ENCODE results near the gene OR13C3. TPM values are rescaled to one million over a fixed set of nuclear protein-coding genes. Genes with fewer than 3 reads are reported as not detected.
A peak's percentile ranks its signal among the peaks of the same experiment; 100 is the strongest.
"Not testable (repeated sequence)": the region's sequence is repeated elsewhere in the genome, so short reads cannot be mapped to it uniquely, and the experiment has no call there.

OR13C3 gene
- not detected in 2 replicates for total RNA-seq (2014; rRNA removed; shearing (Covaris generic))
- polyA plus RNA-seq (2015; cell fraction: cytosol; rRNA removed) = not detected in 2 replicates
- polyA plus RNA-seq (2015; cell fraction: nucleus; rRNA removed) = not detected in 2 replicates

DNA sequence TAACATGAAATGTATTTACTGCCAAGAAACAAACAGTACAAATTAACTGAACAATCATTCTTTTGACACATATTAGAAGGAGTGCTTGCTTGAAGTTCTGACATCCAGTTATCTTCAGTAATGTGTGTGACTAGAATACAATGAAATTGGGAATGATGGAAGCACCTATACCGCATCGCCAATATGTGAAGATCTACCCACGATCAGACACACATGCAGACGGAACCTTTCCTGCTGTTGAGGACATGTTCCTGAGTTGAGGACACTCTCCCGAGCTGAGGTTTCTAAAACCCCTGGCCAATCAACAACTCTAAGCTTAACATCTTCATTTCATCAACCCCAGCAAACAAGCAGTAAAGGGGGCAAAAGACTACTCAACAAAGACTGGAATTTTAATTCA lies at the start of gene OR13C3:
TSS of gene OR13C3 (minus strand) at position 101 of the 400 bp plus-strand sequence. CDS start 133 bp downstream, outside the sequence.
- in situ Hi-C loops (cut with HindIII; ENCODE audit: low pct_unique_long_range_greater_than_20kb, low sequenced_read_pairs) = no loop called here
- DNase-seq (ENCODE audit: low read depth, low spot score) = no peak

DNA sequence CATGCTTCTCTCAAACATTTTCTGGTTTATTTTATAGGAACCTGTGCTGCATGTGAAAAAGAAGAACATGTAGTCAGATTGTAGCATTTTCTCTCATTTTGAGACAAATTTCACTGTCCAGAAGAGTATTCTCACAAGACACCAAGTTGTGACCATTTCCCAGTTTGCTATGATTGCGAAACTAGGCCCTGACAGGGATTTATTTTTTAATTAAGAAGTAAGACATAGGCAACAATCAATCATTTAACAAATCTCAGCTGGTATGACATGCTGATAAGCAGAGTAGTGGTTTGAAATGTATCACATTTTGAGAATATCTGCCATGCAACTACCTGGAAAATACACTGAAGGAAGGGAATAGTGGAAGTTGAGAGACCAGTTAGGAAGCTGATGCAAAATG lies 43.9 kb upstream of the OR13C3 start:
- in situ Hi-C loops (cut with HindIII; ENCODE audit: low pct_unique_long_range_greater_than_20kb, low sequenced_read_pairs) = no loop called here
- no peak for DNase-seq (ENCODE audit: low read depth, low spot score)

DNA sequence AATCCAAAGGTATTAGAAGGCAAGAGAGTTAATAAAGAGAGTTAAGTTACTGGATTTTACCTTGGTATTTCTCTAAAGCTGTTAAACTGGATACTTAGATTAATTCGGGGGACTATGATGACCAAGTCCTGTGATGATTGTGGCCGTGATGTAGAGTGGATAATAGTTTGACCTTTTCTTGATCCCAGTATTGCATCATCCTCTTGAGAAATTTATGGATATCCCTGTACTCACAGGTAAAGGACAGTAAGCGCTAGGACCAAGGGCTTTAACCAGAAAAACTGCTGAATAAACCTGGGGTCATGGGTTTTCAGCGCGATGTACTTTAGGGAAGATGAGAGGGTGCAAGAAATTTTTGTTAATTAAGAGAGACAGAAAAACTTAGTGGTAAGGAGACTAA lies 40.6 kb upstream of the OR13C3 start:
- in situ Hi-C loops (cut with HindIII; ENCODE audit: low pct_unique_long_range_greater_than_20kb, low sequenced_read_pairs) = no loop called here
- no peak for DNase-seq (ENCODE audit: low read depth, low spot score)

DNA sequence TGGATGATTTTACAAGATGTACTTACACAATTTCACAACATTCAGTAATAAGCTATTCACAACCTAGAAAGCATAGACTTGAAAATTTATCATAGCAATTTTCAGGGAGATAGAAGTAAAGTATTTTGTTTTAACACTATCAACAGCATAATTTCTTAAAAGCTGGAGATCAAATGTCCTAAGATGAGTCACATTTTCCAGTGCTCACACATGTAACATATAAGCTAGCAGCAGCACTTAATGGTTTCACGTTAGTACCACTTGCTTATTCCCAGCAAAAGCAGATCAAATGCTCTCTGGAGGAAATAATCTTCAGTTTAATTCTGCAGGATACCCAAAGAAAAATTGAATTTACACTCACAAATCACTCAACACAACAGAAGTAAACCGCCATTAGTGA lies 38.8 kb upstream of the OR13C3 start:
- no peak for DNase-seq (ENCODE audit: low read depth, low spot score)
- in situ Hi-C loops (cut with HindIII; ENCODE audit: low pct_unique_long_range_greater_than_20kb, low sequenced_read_pairs) = no loop called here

DNA sequence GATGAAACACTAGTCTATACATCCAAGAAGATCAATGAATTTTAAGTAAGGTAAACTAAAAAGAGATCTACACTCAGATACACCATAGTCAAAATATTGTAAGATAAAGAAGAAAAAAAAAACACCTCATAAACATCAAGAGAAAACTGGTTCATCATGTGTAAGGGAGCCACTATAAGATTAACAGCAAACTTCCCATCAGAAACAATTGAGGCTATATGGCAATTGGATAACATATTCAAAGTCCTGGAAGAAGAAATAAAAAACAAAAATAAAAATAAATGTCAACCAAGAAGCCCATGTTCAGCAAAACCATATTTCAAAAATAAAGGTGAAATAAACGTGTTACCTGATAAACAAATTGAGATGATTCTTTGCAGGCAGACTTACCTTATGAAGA lies 36.0 kb upstream of the OR13C3 start:
- in situ Hi-C loops (cut with HindIII; ENCODE audit: low pct_unique_long_range_greater_than_20kb, low sequenced_read_pairs) = no loop called here
- DNase-seq (ENCODE audit: low read depth, low spot score) = no peak

DNA sequence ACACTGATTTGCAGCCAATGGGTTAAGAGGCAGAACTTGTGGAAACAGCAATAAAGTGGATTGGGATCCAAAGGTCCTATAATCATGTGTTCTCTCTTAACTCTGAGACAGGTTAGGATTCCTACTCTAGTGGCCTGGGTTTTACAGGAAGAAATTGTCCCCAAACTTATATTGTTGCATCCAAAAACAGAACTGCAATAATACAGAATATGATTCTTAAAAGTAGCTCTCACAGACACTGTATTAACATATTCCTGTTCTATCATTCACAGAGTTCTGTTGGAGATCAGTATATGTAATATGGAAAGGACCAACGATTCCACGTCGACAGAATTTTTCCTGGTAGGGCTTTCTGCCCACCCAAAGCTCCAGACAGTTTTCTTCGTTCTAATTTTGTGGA lies 32.2 kb upstream of the OR13C3 start, which contains the start of gene OR13C8:
TSS of gene OR13C8 (plus strand) at position 301 of the 400 bp plus-strand sequence. CDS start at position 301, 0 bp downstream.
- in situ Hi-C loops (cut with HindIII; ENCODE audit: low pct_unique_long_range_greater_than_20kb, low sequenced_read_pairs) = no loop called here
- no peak for DNase-seq (ENCODE audit: low read depth, low spot score)

DNA sequence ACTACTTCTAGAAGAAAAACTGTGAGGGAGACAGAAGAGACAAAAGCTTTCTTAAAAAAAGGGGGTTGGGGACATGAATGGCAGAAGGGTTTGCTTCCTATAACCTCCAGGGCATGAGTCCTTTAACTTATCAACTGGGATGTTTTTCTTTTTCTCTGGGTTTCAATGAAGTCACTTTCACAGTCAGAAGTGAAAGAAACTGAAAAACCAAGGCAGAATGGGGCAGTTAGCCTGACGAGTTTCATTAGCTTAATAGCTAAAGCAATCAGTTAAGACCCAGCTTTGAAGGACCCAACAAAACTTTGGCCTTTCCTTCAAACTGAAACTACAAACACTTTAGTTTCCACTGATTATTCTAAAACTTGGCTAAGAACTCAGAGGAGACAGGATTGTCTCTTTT lies 27.7 kb upstream of the OR13C3 start:
- in situ Hi-C loops (cut with HindIII; ENCODE audit: low pct_unique_long_range_greater_than_20kb, low sequenced_read_pairs) = no loop called here
- no peak for DNase-seq (ENCODE audit: low read depth, low spot score)

DNA sequence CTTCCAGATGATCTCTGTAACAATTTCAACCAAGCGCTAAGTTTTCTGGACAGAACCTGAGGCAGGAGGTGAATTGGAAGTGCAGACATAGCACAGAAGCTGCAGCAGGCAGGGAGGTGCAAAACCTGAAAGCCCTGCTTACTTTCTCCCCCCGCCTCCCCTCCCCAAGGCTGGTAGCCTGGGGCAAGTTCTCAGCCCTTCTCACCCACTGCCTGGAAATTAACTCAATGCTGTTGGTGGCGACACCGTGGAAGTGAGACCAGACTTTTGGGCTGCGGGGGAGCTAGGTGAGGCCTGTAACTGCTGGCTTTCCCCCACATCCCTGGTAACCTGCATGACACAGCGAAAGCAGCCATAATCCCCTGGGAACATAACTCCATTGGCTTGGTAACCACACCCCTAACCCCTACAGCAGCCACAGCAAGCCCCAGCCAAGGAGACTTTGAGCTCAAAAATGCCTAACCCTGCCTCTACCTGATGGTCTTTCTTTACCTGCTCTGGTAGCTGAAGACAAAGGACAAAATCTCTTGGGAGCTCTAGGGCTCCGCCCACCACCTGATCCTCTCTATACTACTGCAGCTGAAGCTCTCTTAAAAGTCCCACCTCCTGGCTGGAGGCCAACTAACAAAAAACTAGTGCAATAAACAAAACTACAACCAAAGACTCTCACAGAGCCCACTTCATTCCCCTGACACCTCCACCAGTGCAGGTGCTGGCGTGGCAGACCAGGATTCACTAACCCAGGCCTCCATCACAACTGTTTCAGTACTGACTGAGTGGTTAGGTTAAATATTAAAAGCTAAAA lies 20.4 kb upstream of the OR13C3 start:
- in situ Hi-C loops (cut with HindIII; ENCODE audit: low pct_unique_long_range_greater_than_20kb, low sequenced_read_pairs) = no loop called here
- no peak for DNase-seq (ENCODE audit: low read depth, low spot score)

DNA sequence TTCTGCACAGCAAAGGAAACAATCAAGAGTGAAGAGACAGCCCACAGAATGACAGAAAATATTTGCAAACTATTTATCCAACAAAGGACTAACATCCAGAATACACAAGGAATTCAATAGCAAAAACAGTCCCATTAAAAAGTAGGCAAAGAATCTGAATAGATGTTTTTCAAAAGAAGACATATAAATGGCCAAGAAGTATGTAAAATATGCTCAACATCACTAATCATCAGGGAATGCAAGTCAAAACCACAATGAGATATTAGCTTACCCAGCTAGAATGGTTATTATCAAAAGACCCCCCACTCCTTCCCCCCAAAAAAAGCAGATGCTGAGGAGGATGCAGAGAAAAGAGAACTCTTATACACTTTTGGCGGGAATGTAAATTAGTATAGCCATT lies 18.9 kb upstream of the OR13C3 start:
- in situ Hi-C loops (cut with HindIII; ENCODE audit: low pct_unique_long_range_greater_than_20kb, low sequenced_read_pairs) = no loop called here
- DNase-seq (ENCODE audit: low read depth, low spot score) = no peak

DNA sequence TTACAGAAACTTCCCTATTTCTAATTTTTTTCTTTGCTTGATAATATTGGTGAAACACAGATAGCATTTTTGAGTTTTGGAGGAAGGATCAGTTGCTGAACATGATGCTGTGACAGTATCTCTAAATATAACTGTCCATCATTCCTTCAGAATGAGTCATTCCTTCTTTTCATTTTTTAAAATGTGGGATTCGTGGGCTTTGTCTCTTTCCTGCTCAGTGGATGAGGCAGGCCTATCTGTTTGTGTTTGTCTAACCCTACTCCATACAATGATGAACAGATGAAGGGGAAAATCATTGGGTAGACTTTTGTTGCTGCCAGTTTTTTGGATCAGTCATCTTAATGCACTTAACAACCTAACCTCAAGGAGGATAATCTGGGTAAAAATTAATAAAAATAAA lies 16.6 kb upstream of the OR13C3 start:
- DNase-seq (ENCODE audit: low read depth, low spot score) = no peak
- in situ Hi-C loops (cut with HindIII; ENCODE audit: low pct_unique_long_range_greater_than_20kb, low sequenced_read_pairs) = no loop called here

DNA sequence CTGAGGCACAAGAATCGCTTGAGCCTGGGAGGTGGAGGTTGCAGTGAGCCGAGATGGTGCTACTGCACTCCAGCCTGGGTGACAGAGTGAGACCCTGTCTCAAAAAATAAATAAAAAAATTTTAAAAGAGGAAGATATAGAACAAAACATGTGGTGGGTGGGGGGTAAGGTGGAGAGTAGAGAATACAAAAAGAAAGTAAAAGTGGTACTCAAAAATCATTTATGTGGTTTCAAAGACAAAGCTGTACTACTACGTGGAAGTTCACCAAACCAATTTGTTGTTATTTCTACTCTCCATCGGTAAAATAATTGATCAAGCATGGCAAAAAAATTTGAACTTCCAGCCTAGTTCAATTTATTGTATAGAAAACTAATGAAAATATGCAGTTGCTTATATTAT lies 8.0 kb upstream of the OR13C3 start:
- in situ Hi-C loops (cut with HindIII; ENCODE audit: low pct_unique_long_range_greater_than_20kb, low sequenced_read_pairs) = no loop called here
- DNase-seq (ENCODE audit: low read depth, low spot score) = no peak

DNA sequence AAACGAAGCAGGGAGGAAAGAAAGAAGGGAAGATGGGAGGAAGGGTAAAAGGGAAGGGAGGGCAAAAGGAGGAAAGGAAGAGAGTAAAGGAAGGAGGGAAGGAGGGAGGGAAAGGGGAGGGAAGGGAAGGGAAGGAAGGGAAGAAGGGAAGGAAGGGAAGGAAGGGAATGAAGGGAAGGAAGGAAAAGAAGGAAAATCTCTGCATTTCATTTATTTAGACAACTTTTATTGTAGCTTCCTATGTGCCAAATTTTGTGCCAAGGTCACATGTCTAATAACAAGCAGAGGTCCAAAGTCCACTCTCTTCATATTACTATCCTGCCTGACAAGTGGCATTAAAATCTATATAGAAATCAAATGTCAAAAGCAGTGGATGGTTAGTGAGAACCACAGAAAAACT lies 2.6 kb upstream of the OR13C3 start:
- in situ Hi-C loops (cut with HindIII; ENCODE audit: low pct_unique_long_range_greater_than_20kb, low sequenced_read_pairs) = no loop called here
- DNase-seq (ENCODE audit: low read depth, low spot score) = no peak

DNA sequence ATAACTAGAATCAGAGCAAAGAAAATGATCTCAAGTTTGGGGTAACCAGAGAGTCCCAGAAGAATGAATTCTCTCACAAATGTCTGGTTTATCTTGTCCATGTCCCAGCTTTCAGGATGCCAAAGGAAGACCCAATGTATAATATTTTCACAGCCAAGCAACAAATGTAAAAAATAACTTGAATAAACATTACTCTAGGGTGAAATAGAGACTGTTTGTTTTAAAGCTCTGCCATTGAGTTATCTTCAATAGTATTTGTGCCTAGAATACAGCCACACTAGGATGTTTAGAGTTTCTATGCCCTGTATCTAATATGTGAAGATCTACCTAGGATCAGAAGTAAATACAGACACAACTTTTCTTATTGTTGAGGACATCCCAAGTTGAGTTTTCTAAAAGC lies 9.5 kb downstream of the OR13C3 start, which contains the start of gene OR13C4:
TSS of gene OR13C4 (minus strand) at position 101 of the 400 bp plus-strand sequence. CDS start at position 101, 0 bp downstream.
- no peak for DNase-seq (ENCODE audit: low read depth, low spot score)
- in situ Hi-C loops (cut with HindIII; ENCODE audit: low pct_unique_long_range_greater_than_20kb, low sequenced_read_pairs) = no loop called here

DNA sequence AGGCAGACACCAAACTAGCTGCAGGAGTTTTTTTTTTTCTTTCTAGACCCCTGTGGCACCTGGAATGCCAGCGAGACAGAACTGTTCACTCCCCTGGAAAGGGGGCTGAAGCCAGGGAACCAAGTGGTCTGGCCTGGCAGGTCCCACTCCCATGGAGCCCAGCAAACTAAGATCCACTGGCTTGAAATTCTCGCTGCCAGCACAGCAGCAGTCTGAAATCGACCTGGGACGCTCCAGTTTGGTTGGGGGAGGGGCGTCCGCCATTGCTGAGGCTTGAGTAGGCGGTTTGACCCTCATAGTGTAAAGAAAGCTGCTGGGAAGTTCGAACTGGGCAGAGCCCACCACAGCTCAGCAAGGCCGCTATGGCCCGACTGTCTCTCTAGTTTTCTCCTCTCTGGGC lies 16.4 kb downstream of the OR13C3 start:
- in situ Hi-C loops (cut with HindIII; ENCODE audit: low pct_unique_long_range_greater_than_20kb, low sequenced_read_pairs); DNase-seq (ENCODE audit: low read depth, low spot score): not testable (repeated sequence)

DNA sequence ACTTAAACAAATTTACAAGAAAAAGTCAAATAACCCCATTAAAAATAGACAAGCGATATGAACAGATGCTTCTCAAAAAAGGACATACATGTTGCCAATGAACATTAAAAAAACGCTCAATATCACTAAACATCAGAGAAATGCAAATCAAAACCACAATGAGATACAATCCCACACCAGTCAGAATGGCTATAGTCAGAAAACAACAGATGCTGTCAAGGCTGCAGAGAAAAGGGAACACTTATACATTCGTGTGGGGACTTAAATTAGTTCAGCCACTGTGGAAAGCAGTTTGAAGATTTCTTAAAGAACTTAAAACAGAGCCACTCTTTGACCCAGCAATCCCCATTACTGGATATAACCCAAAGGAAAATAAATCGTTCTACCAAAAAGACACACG lies 21.8 kb downstream of the OR13C3 start:
- in situ Hi-C loops (cut with HindIII; ENCODE audit: low pct_unique_long_range_greater_than_20kb, low sequenced_read_pairs) = no loop called here
- no peak for DNase-seq (ENCODE audit: low read depth, low spot score)

DNA sequence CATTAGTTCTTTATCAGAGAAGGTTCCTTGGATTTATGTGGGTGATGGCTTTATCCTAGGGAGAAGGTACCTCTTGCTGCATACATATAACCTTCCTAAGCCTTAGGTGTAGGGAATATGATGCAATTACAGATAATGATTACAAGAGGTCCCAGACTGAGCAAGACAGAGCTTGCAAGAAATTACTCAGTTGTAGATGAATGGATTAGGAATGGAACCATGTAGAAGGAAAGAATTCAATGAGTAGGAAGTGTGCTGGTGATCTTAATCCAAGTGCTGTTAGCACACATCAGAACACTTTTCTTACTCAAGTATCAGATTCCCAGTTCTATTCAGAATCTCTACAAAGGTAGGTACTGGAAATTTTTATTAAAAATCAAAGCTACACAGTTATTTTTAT lies 30.1 kb downstream of the OR13C3 start:
- DNase-seq (ENCODE audit: low read depth, low spot score) = no peak
- in situ Hi-C loops (cut with HindIII; ENCODE audit: low pct_unique_long_range_greater_than_20kb, low sequenced_read_pairs) = no loop called here

DNA sequence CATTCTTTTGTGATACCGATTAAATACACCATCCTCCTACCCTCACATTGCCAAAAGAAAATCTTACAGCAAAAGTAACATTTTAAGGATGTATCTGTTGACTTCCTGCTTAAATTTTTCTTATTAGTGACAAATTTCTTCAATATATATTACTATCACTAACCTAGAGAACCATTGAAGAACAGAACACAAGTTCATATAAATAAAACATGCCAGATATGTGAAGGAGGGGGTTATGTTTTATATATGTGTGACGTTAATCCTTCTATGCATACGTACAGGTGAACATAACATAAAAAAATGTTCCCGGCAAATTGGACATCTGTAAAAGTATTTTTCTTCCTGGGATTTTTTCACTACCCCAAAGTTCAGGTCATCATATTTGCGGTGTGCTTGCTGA lies 32.7 kb downstream of the OR13C3 start, which contains the start of gene OR13F1:
TSS of gene OR13F1 (plus strand) at position 301 of the 400 bp plus-strand sequence. CDS start at position 301, 0 bp downstream.
- no peak for DNase-seq (ENCODE audit: low read depth, low spot score)
- in situ Hi-C loops (cut with HindIII; ENCODE audit: low pct_unique_long_range_greater_than_20kb, low sequenced_read_pairs) = no loop called here

DNA sequence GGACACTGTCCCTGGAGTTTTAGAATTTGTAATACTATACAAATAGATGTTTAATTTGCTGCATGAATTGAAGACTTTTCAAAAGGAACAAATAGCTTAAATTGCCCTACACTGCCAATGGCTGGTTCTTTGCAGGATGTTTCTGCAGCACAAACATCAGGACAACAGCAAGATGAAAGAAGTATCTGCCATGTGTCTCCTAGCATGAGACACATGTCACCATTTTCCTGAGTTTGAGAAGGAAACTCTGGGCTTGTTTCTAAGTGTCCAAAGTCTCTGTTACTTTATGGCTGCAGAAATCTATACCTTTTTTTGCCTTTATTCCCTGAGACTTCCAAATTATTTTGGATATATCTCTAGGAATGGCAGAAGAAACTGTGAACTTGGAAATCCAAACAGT lies 33.2 kb downstream of the OR13C3 start:
- no peak for DNase-seq (ENCODE audit: low read depth, low spot score)
- in situ Hi-C loops (cut with HindIII; ENCODE audit: low pct_unique_long_range_greater_than_20kb, low sequenced_read_pairs) = no loop called here

DNA sequence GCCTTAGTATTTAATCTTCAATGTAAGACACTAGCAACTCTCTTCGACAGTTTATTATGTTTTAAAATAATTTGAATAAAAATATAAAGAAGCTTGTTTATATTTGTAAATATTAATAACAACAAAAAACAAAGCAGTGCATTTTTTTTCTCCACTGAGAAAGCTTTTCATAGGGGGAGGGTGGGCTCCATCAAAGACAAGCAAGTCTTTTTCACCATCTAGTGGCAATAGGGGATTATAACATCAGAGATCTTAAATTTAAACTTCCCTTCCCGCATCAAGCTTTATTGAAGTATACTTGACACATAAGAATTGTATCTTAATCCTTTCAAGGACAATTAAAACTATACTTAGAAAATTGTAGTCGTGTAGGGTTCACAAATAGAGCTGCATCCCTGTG lies 41.8 kb downstream of the OR13C3 start:
- in situ Hi-C loops (cut with HindIII; ENCODE audit: low pct_unique_long_range_greater_than_20kb, low sequenced_read_pairs) = no loop called here
- peak; percentile 44 for DNase-seq (ENCODE audit: low read depth, low spot score)
